Vagina (tissue), 2 donors: ENCODE data around the gene UBTD1.

ENCODE experiments used
- CTCF ChIP-seq, 3 experiments: fragments of 450-650 bp in 2 of 3; fragments of 200-600 bp in 1 of 3; sonication (generic) in 1 of 3; IDR thresholded peaks; one replicate each; pipeline ENCODE4 v1.5.1; 2017 to 2019; ENCODE audit warnings: antibody characterized with exemption in 3 of 3, mild to moderate bottlenecking in 2 of 3, moderate library complexity in 2 of 3
- POLR2A ChIP-seq, 2 donors: fragments of 450-650 bp; IDR thresholded peaks; one replicate each; pipeline ENCODE4 v1.6.1; 2017; ENCODE audit warnings: antibody characterized with exemption in 2 of 2, mild to moderate bottlenecking in 2 of 2, moderate library complexity in 2 of 2

GRCh38 chr10:97537186-97537869 is 38.6 kb downstream of the UBTD1 start:
- TF ChIP-seq CTCF (IDR thresholded peaks at IDR 0.05): no peak
- no peak for TF ChIP-seq POLR2A (IDR thresholded peaks at IDR 0.05)
